Ascending aorta (tissue), 2 donors: ENCODE results near the gene RSPH6A. TPM values are rescaled to one million over a fixed set of nuclear protein-coding genes. Genes with fewer than 3 reads are reported as not detected.

Source experiments
- DNase-seq, 2 donors: peaks; one replicate each; pipeline ENCODE4 v3.0.0-alpha.2; 2019; ENCODE audit warnings: low spot score in 2 of 2
- H3K27ac ChIP-seq, 2 donors: fragments of 200-600 bp; sonication (generic); one replicate each; pipeline ENCODE4 v1.5.1; 2016 to 2017; ENCODE audit warnings: mild to moderate bottlenecking in 1 of 2
- H3K27me3 ChIP-seq: fragments of 200-600 bp; sonication (generic); one replicate; pipeline ENCODE4 v1.5.1; 2017
- H3K36me3 ChIP-seq, 2 donors: fragments of 200-600 bp; sonication (generic); one replicate each; pipeline ENCODE4 v1.5.1; 2016
- H3K4me1 ChIP-seq, 2 donors: fragments of 200-600 bp; sonication (generic); one replicate each; pipeline ENCODE4 v1.5.1; 2016 to 2017; ENCODE audit warnings: mild to moderate bottlenecking in 1 of 2
- H3K4me3 ChIP-seq, 2 donors: fragments of 200-600 bp; sonication (generic); one replicate each; pipeline ENCODE4 v1.5.1; 2016 to 2017; ENCODE audit warnings: mild to moderate bottlenecking in 1 of 2
- H3K9me3 ChIP-seq, 2 donors: fragments of 200-600 bp; sonication (generic); one replicate each; pipeline ENCODE4 v1.5.1; 2016
- CTCF ChIP-seq, 3 experiments: fragments of 200-600 bp in 2 of 3; fragments of 450-650 bp in 1 of 3; sonication (generic) in 2 of 3; IDR thresholded peaks; one replicate each; pipeline ENCODE4 v1.5.1; 2016 to 2019; ENCODE audit warnings: antibody characterized with exemption in 3 of 3, mild to moderate bottlenecking in 1 of 3, moderate library complexity in 1 of 3
- intact Hi-C: fragments of 100-400 bp; cut with DNase I; formaldehyde crosslinking; loops from one replicate; pipeline ENCODE4 v1.15.1; 2023
- total RNA-seq: library from RNA; depleted of rRNA; stranded (reverse); fragments of >200 nt; gene quantifications from one replicate; pipeline ENCODE4 v1.1.0, GENCODE V29; 2016

RSPH6A gene
- not detected for total RNA-seq

GRCh38 chr19:45814851-45815480 is at the start of gene RSPH6A:
Gene RSPH6A (minus strand): TSS chr19:45815308. CDS start chr19:45815176, 132 bp downstream.
- intact Hi-C loops: loop anchor here (5.0 kb wide), 1 partner anchor 202 kb away; no protein-coding TSS in a partner anchor
- Histone ChIP-seq H3K9me3 (no peaks in the 10 kb centered on the region), H3K27ac (peak within 1 kb of the TSS in 1 of 2 donors; percentile 67), H3K36me3 (peaks cover 2 to 6% of the 10 kb centered on the region in 2 donors), H3K4me1 (peaks cover 0 to 4% of the 10 kb centered on the region in 2 donors), H3K27me3 (no peaks in the 10 kb centered on the region), H3K4me3 (peak within 1 kb of the TSS; percentile 14 to 63)
- no peak for DNase-seq
- no peak for TF ChIP-seq CTCF (IDR thresholded peaks at IDR 0.05)

GRCh38 chr19:45864629-45865082 is 49.5 kb upstream of the RSPH6A start:
- DNase-seq: no peak
- Histone ChIP-seq H3K4me3 (peak overlapping the region; percentile 73 to 88), H3K27me3 (peaks cover 9% of the 10 kb centered on the region), H3K27ac (no peak overlapping the region), H3K36me3 (peaks cover 0 to 3% of the 10 kb centered on the region in 2 donors), H3K4me1 (peaks cover 4 to 15% of the 10 kb centered on the region in 2 donors), H3K9me3 (no peaks in the 10 kb centered on the region)
- intact Hi-C loops: no loop called here
- TF ChIP-seq CTCF (IDR thresholded peaks at IDR 0.05): no peak

- DNase-seq: peak in 1 of 2 donors; percentile 72
- Histone ChIP-seq H3K4me1 (peaks cover 4 to 15% of the 10 kb centered on the region in 2 donors), H3K9me3 (no peaks in the 10 kb centered on the region), H3K36me3 (peaks cover 6 to 8% of the 10 kb centered on the region in 2 donors), H3K27ac (no peak within 1 kb of the TSS), H3K4me3 (peak within 1 kb of the TSS; percentile 73 to 88), H3K27me3 (peaks cover 9% of the 10 kb centered on the region)
- intact Hi-C loops: loop anchor here (1.0 to 2.0 kb wide), 7 partner anchors 22 to 133 kb away; partner anchors contain the start of genes CCDC61, FBXO46, IRF2BP1 and MYPOP
- TF ChIP-seq CTCF (IDR thresholded peaks at IDR 0.05): peak; percentile 38 to 59 (median 39)
These were observed 48.9 kb upstream of the RSPH6A start, which contains the start of gene FOXA3 for GRCh38 chr19:45863840-45864628. Gene FOXA3 (plus strand): TSS chr19:45864326. CDS start chr19:45864457, 131 bp downstream.

GRCh38 chr19:45863335-45863839 is 48.3 kb upstream of the RSPH6A start:
- intact Hi-C loops: loop anchor here (1.0 to 2.0 kb wide), 7 partner anchors 23 to 133 kb away; partner anchors contain the start of genes CCDC61, FBXO46, IRF2BP1 and MYPOP
- H3K27me3 ChIP-seq: peaks cover 9% of the 10 kb centered on the region
- peaks cover 6 to 8% of the 10 kb centered on the region in 2 donors for H3K36me3 ChIP-seq
- H3K27ac ChIP-seq: no peak overlapping the region
- peaks cover 4 to 15% of the 10 kb centered on the region in 2 donors for H3K4me1 ChIP-seq
- no peak for TF ChIP-seq CTCF (IDR thresholded peaks at IDR 0.05)
- no peak for DNase-seq
- H3K4me3 ChIP-seq: peak overlapping the region; percentile 73 to 88
- H3K9me3 ChIP-seq: no peaks in the 10 kb centered on the region

GRCh38 chr19:45862564-45863334 is 47.6 kb upstream of the RSPH6A start, which contains the start of gene SYMPK:
Gene SYMPK (minus strand): TSS chr19:45863147. CDS start chr19:45854495, 8,652 bp downstream.
- peak within 1 kb of the TSS; percentile 73 to 88 for H3K4me3 ChIP-seq
- peaks cover 9% of the 10 kb centered on the region for H3K27me3 ChIP-seq
- intact Hi-C loops: loop anchor here (1.0 to 2.0 kb wide), 7 partner anchors 24 to 132 kb away; partner anchors contain the start of genes CCDC61, FBXO46, IRF2BP1 and MYPOP
- no peak for TF ChIP-seq CTCF (IDR thresholded peaks at IDR 0.05)
- peak within 1 kb of the TSS; percentile 79 to 94 for H3K27ac ChIP-seq
- no peaks in the 10 kb centered on the region for H3K9me3 ChIP-seq
- peak; percentile 95 to 99 for DNase-seq
- peaks cover 4 to 15% of the 10 kb centered on the region in 2 donors for H3K4me1 ChIP-seq
- H3K36me3 ChIP-seq: peaks cover 6 to 12% of the 10 kb centered on the region in 2 donors
